Measurements from ENCODE around the gene ATG2A. TPM values are rescaled to one million over a fixed set of nuclear protein-coding genes. Genes with fewer than 3 reads are reported as not detected.

The ATG2A gene
- 12.1 and 13.2 TPM in 2 replicates for total RNA-seq

DNA sequence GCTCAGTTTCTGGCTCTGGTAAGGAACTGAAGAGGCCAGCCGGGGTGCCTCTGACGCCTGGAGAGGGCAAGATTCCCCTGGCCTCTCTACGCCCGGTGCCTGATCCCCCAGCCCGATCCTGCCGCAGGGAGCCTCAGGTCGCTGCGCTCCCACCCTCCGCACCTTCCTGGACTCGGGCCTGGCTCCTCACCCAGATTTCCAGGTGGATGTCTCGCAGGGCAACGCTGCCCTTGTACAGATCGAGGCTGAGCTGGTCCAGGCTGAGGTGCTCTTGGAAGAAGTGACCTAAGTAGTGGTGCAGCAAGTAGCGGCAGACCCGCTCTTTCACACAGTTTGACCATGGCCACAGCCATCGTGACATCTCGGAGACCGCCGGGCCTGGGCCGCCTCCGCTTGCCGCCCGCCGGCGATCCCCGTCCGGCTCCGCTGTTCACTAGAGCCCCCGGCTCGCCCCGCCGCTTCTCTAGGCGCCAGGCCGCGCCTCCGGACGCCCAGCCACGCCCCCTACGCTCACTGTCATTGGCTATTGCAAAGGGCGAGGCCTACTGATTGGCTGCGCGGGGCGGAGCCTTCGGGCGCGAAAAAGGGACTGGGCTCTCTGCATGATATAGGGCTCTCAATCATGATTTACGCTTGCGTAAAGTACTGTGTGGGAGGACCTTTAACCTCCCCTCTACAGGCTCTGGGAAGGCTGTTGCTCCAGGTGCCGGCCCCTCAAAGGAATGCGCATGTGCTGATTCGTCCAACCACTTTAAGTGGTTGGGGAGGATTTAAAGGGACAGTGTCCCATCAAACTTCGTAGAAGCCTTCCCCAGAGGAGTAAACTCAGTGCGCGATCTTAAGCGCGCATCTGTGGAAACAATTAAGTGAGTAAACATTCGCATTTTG, at the start of gene ATG2A:
Gene ATG2A (minus strand): TSS at position 435 of the 888 bp plus-strand sequence. CDS start 74 bp downstream, at position 361.
- peak within 1 kb of the TSS; percentile 86 for H3K4me3 ChIP-seq (ENCODE audit: low read depth, low read length)
- DNase-seq (ENCODE audit: low read depth): peak; percentile 100
- TF ChIP-seq, protein P1, sequence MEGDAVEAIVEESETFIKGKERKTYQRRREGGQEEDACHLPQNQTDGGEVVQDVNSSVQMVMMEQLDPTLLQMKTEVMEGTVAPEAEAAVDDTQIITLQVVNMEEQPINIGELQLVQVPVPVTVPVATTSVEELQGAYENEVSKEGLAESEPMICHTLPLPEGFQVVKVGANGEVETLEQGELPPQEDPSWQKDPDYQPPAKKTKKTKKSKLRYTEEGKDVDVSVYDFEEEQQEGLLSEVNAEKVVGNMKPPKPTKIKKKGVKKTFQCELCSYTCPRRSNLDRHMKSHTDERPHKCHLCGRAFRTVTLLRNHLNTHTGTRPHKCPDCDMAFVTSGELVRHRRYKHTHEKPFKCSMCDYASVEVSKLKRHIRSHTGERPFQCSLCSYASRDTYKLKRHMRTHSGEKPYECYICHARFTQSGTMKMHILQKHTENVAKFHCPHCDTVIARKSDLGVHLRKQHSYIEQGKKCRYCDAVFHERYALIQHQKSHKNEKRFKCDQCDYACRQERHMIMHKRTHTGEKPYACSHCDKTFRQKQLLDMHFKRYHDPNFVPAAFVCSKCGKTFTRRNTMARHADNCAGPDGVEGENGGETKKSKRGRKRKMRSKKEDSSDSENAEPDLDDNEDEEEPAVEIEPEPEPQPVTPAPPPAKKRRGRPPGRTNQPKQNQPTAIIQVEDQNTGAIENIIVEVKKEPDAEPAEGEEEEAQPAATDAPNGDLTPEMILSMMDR (IDR thresholded peaks at IDR 0.05; ENCODE audit: insufficient read depth, low read depth, low read length): no peak

DNA sequence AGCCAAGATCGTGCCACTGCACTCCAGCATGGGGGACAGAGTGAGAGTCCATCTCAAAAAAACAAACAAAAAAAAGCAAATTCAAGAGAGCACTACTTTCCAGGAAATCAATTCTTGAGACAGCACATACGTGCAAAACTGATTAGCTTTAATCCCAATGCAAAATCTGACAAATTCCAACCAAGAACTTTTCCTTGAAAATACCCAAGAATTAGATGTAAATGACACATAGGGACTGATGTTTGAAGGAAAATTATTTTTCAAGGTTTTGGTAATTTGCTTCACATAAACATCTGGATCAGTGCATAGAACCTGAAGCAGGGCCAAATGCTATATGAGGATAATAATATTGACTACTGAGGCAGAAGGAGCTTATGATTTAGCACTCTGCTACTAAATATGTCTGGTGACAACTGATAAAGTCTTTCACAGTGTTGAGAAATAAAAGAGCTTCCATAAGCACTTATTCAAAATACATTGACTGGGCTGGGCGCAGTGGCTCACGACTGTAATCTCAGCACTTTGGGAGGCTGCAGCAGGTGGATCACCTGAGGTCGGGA, 46.1 kb upstream of the ATG2A start:
- no peak for DNase-seq (ENCODE audit: low read depth)
- TF ChIP-seq, protein P1 (IDR thresholded peaks at IDR 0.05; ENCODE audit: insufficient read depth, low read depth, low read length): no peak

DNA sequence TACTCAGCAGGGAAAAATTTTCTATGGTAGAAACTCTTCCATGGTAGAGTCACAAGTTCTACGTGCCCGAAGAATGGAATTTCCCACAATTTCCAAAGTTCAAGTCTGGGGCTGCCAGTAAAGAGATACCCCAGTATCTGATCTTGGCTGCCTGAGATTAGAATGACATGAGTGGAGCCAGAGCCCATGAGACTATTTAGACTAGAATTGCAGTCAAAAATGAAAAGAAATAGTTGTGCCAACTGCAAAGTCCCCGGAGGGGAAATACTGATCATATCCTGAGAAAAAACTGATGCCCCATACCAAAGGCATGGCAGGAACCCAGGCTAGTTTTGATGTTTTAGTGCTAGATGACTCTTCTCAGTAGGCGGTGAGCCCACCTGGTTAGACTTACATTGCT, 43.7 kb upstream of the ATG2A start:
- DNase-seq (ENCODE audit: low read depth): peak; percentile 3
- H3K4me3 ChIP-seq (ENCODE audit: low read depth, low read length): no peak overlapping the region
- TF ChIP-seq, protein P1 (IDR thresholded peaks at IDR 0.05; ENCODE audit: insufficient read depth, low read depth, low read length): no peak

More for the DNA sequence above, 46.1 kb upstream of the ATG2A start:
- no peak overlapping the region for H3K4me3 ChIP-seq (ENCODE audit: low read depth, low read length)

DNA sequence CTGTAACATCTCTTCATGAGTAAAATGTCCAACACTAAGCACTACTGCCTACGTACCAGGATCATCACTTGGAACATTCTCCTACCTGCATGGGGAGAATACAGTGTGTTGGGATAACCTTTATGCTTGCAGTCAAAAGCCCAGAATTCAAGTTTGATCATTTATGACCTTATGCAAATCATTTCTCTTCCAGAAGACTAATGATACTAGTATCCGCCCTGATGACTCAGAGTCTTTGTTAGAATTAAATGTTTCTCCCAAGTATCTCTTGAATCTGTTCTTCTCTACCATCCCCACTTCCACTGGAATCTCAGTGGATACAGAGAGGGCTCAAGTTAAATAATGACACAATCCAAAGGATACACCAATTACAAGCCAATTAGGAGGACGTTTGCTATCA, 42.5 kb upstream of the ATG2A start:
- no peak for DNase-seq (ENCODE audit: low read depth)
- TF ChIP-seq, protein P1 (IDR thresholded peaks at IDR 0.05; ENCODE audit: insufficient read depth, low read depth, low read length): no peak

DNA sequence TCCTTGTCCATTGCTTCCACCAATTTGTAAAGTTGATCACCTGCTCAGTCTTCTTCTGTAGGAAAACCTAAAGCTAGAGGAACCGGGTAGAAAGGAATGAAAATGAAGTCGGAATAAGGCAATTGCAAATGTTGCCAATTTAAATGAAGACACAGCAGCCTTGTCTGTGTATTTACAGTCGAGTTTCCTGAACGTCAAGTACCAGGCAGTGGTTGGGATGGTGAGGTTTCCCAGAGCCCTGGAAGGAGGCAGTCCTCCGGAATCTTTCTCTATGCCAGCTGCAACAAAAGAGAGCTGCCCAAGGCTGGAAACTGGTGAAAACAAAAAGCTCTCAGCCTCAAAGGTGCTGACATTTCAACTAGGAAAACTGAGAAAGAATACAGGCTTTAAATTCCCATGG, 37.2 kb upstream of the ATG2A start:
- DNase-seq (ENCODE audit: low read depth): no peak
- TF ChIP-seq, protein P1 (IDR thresholded peaks at IDR 0.05; ENCODE audit: insufficient read depth, low read depth, low read length): no peak
- H3K4me3 ChIP-seq (ENCODE audit: low read depth, low read length): no peak overlapping the region

More for the DNA sequence above, 42.5 kb upstream of the ATG2A start:
- no peak overlapping the region for H3K4me3 ChIP-seq (ENCODE audit: low read depth, low read length)

DNA sequence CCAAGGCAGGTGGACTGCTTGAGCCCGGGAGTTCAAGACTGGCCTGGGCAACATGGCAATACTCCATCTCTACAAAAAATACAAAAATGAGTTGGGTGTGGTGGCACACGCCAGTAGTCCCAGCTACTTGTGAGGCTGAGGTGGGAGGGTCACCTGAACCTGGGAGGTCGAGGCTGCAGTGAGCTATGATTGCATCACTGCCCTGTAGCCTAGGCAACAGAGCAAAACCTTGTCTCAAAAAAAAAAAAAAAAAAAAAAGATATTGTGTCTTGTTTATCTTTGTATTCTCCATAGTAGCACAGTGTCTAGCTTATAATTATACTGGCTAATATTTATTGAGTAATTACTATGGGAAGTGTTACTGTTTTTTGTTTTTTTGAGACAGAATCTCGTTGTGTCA, 34.5 kb upstream of the ATG2A start:
- TF ChIP-seq, protein P1 (IDR thresholded peaks at IDR 0.05; ENCODE audit: insufficient read depth, low read depth, low read length): no peak
- no peak overlapping the region for H3K4me3 ChIP-seq (ENCODE audit: low read depth, low read length)
- no peak for DNase-seq (ENCODE audit: low read depth)
